Endothelial cell of umbilical vein (primary cell): ENCODE data around the gene RALGAPB. TPM values are rescaled to one million over a fixed set of nuclear protein-coding genes. Genes with fewer than 3 reads are reported as not detected.

Source experiments
- BruUV-seq: library from RNA; stranded (reverse); fragments of 400-500 nt; replicated peaks from 2 replicates; lab custom pipeline; 2021; lab: Mats Ljungman, UMichigan
- CTCF ChIA-PET: fragments of 300-600, 350-600 bp; sonication (Branson Sonifier 250); formaldehyde crosslinking; loops from one replicate; lab custom pipeline; 2021; ENCODE audit warnings: antibody characterized with exemption, inconsistent platforms; lab: Charles Lee
- POLR2A ChIA-PET: fragments of 300-600, 350-600 bp; sonication (Branson Sonifier 250); formaldehyde crosslinking; loops from one replicate; lab custom pipeline; 2021; ENCODE audit warnings: antibody characterized with exemption, inconsistent platforms; lab: Charles Lee
- DNase-seq: peaks from one replicate; pipeline ENCODE4 v3.0.0-alpha.2; 2011; ENCODE audit warnings: low read depth, low spot score
- FAIRE-seq: peaks from 2 replicates; lab custom pipeline; 2011; peaks lifted over from hg19 to GRCh38; lab: Jason Lieb, UNC
- H2AFZ ChIP-seq: 2 replicates; pipeline ENCODE4 v1.6.0; 2012; ENCODE audit warnings: low read depth, low read length, control low read depth, inconsistent platforms
- H3K27ac ChIP-seq: 2 replicates; pipeline ENCODE4 v1.5.1; 2011; ENCODE audit warnings: low read depth, mild to moderate bottlenecking, control low read depth, low read length, moderate library complexity; ENCODE audit not compliant: insufficient read depth
- H3K27me3 ChIP-seq, 2 experiments: 2 replicates each; pipeline versions ENCODE4 v1.6.0 to v1.6.1; 2011; ENCODE audit warnings: low read length in 2 of 2, mixed read lengths in 1 of 2; ENCODE audit not compliant: control insufficient read depth in 2 of 2, insufficient read depth in 2 of 2
- H3K36me3 ChIP-seq, 2 experiments: 2 replicates in 1 of 2; 3 replicates in 1 of 2; pipeline ENCODE4 v1.5.1; 2011; ENCODE audit warnings: low read length in 2 of 2, mild to moderate bottlenecking in 1 of 2, moderate library complexity in 1 of 2; ENCODE audit not compliant: control insufficient read depth in 2 of 2, insufficient read depth in 2 of 2; ENCODE audit errors: extremely low read depth in 1 of 2
- H3K4me1 ChIP-seq: 3 replicates; pipeline ENCODE4 v1.5.1; 2011; ENCODE audit warnings: mild to moderate bottlenecking, low read length; ENCODE audit not compliant: control insufficient read depth, insufficient read depth; ENCODE audit errors: extremely low read depth
- H3K4me2 ChIP-seq: 2 replicates; pipeline ENCODE4 v1.6.1; 2011; ENCODE audit warnings: low read length, control low read depth, mixed read lengths; ENCODE audit not compliant: insufficient read depth
- H3K4me3 ChIP-seq, 3 experiments: fragments of 200-600 bp in 1 of 3; sonication (generic), shearing (Covaris generic) in 1 of 3; replicated peaks in 1 of 3; 2 replicates each; pipeline ENCODE4 v1.5.1; 2011 to 2016; ENCODE audit warnings: control low read depth in 3 of 3, low read length in 3 of 3, mild to moderate bottlenecking in 2 of 3, inconsistent platforms in 1 of 3, low read depth in 1 of 3, moderate library complexity in 1 of 3; ENCODE audit not compliant: insufficient read depth in 1 of 3
- H3K79me2 ChIP-seq: 2 replicates; pipeline ENCODE4 v1.6.0; 2012; ENCODE audit warnings: low read length, inconsistent platforms; ENCODE audit not compliant: control insufficient read depth, insufficient read depth
- H3K9ac ChIP-seq: replicated peaks from 2 replicates; pipeline ENCODE3; 2011; ENCODE audit warnings: low read length, control low read depth; ENCODE audit not compliant: insufficient read depth; ENCODE audit errors: extremely low read depth
- H3K9me1 ChIP-seq: replicated peaks from 3 replicates; pipeline ENCODE4 v1.6.0; 2011; ENCODE audit warnings: mild to moderate bottlenecking, low read length; ENCODE audit not compliant: control insufficient read depth, insufficient read depth; ENCODE audit errors: extremely low read depth
- H3K9me3 ChIP-seq: replicated peaks from 2 replicates; pipeline ENCODE4 v1.5.1; 2012; ENCODE audit warnings: low read length, inconsistent platforms; ENCODE audit not compliant: control insufficient read depth, insufficient read depth
- H4K20me1 ChIP-seq: replicated peaks from 2 replicates; pipeline ENCODE3; 2011; ENCODE audit warnings: mild to moderate bottlenecking, low read length; ENCODE audit not compliant: control insufficient read depth, insufficient read depth; ENCODE audit errors: extremely low read depth
- EZH2 ChIP-seq: IDR thresholded peaks from 2 replicates; pipeline ENCODE4 v1.6.1; 2012; ENCODE audit warnings: borderline replicate concordance, low read depth, mild to moderate bottlenecking, moderate library complexity, low read length, inconsistent platforms; ENCODE audit not compliant: severe bottlenecking
- FOS ChIP-seq: IDR thresholded peaks from 2 replicates; pipeline ENCODE4 v1.6.1; 2011; ENCODE audit warnings: mild to moderate bottlenecking, low read length, moderate library complexity, borderline replicate concordance; ENCODE audit not compliant: insufficient read depth
- GATA2 ChIP-seq: IDR thresholded peaks from 2 replicates; pipeline ENCODE4 v1.7.0; 2011; ENCODE audit warnings: low read depth, mild to moderate bottlenecking, moderate library complexity, mixed read lengths, low read length; ENCODE audit not compliant: insufficient read length, insufficient read depth
- JUN ChIP-seq: IDR thresholded peaks from 2 replicates; pipeline ENCODE4 v1.6.1; 2011; ENCODE audit warnings: borderline replicate concordance, low read depth; ENCODE audit not compliant: insufficient read length, insufficient read depth
- MAX ChIP-seq: IDR thresholded peaks from 2 replicates; pipeline ENCODE4 v1.6.1; 2011; ENCODE audit not compliant: insufficient read depth, insufficient read length
- MYC ChIP-seq: IDR thresholded peaks from one replicate; pipeline ENCODE4 v1.6.1; 2011; ENCODE audit warnings: mild to moderate bottlenecking, low read depth, low read length
- POLR2A ChIP-seq: IDR thresholded peaks from 2 replicates; pipeline ENCODE4 v1.6.1; 2012; ENCODE audit warnings: low read depth, mild to moderate bottlenecking, control low read depth, low read length
- POLR2AphosphoS5 ChIP-seq: IDR thresholded peaks from 2 replicates; pipeline ENCODE4 v1.6.1; 2012; ENCODE audit warnings: low read depth, mild to moderate bottlenecking, control low read depth, low read length, moderate library complexity; ENCODE audit not compliant: insufficient read depth
- dilution Hi-C: fragments of 300-500 bp; cut with MboI; formaldehyde crosslinking; loops from one replicate; pipeline ENCODE4 v1.15.0; 2019; ENCODE audit warnings: low sequenced_read_pairs; ENCODE audit not compliant: extremely low pct_ligation_motif_present
- intact Hi-C: fragments of 100-400 bp; cut with micrococcal nuclease; formaldehyde crosslinking; loops from one replicate; pipeline ENCODE4 v1.10.0; 2022
- polyA plus RNA-seq, 4 experiments: library from polyadenylated mRNA; depleted of rRNA in 3 of 4; stranded (reverse) in 3 of 4; unstranded in 1 of 4; fragments of >200 nt; gene quantifications; 2 replicates each; pipeline versions ENCODE4 v1.2.1 to v1.2.3, GENCODE V29; 2011 to 2012; ENCODE audit warnings: missing spikeins in 1 of 4
- total RNA-seq: library from RNA; stranded (reverse); gene quantifications from 2 replicates; pipeline ENCODE4 v1.2.3, GENCODE V29; 2021
- TF ChIP-seq, protein P1 (sequence below), 2 donors: IDR thresholded peaks; 1 replicate in 1 of 2; 2 replicates in 1 of 2; pipeline ENCODE4 v1.5.1; 2011; ENCODE audit warnings: low read length in 2 of 2, mild to moderate bottlenecking in 2 of 2, moderate library complexity in 2 of 2, control low read depth in 1 of 2, inconsistent platforms in 1 of 2, low read depth in 1 of 2; ENCODE audit not compliant: insufficient read depth in 1 of 2; ENCODE audit errors: extremely low read depth in 1 of 2

RALGAPB gene
- total and polyA plus RNA-seq, 2 donors (not counting 3 experiments of a cell fraction or from before 2014, with no cell fraction given) = 12.8 to 38.7 TPM

- Histone ChIP-seq H3K79me2 (no peaks in the 10 kb centered on the region), H2AFZ (no peak overlapping the region), H4K20me1 (no peaks in the 10 kb centered on the region), H3K36me3 (peaks cover 8 to 27% of the 10 kb centered on the region in 2 experiments), H3K9ac (no peak overlapping the region), H3K4me2 (no peak overlapping the region), H3K4me1 (no peaks in the 10 kb centered on the region), H3K27me3 (no peaks in the 10 kb centered on the region), H3K9me3 (no peaks in the 10 kb centered on the region), H3K4me3 (no peak overlapping the region), H3K9me1 (peaks cover 3% of the 10 kb centered on the region), H3K27ac (no peak overlapping the region)
- TF ChIP-seq FOS (no peak), EZH2 (no peak), POLR2AphosphoS5 (no peak), JUN (no peak), POLR2A (no peak), MYC (no peak), GATA2 (no peak), MAX (no peak)
- TF ChIP-seq, protein P1, sequence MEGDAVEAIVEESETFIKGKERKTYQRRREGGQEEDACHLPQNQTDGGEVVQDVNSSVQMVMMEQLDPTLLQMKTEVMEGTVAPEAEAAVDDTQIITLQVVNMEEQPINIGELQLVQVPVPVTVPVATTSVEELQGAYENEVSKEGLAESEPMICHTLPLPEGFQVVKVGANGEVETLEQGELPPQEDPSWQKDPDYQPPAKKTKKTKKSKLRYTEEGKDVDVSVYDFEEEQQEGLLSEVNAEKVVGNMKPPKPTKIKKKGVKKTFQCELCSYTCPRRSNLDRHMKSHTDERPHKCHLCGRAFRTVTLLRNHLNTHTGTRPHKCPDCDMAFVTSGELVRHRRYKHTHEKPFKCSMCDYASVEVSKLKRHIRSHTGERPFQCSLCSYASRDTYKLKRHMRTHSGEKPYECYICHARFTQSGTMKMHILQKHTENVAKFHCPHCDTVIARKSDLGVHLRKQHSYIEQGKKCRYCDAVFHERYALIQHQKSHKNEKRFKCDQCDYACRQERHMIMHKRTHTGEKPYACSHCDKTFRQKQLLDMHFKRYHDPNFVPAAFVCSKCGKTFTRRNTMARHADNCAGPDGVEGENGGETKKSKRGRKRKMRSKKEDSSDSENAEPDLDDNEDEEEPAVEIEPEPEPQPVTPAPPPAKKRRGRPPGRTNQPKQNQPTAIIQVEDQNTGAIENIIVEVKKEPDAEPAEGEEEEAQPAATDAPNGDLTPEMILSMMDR (IDR thresholded peaks at IDR 0.05; ENCODE audit: extremely low read depth in 1 of 2, insufficient read depth in 1 of 2, low read depth in 1 of 2, low read length in 2 of 2) = no peak
- ChIA-PET POLR2A (no interaction called here), CTCF (interaction anchor here (1.0 kb wide), 1 partner anchor 56 kb away, joined by 3 read pairs; no protein-coding TSS in a partner anchor)
- dilution Hi-C loops = no loop called here
- BruUV-seq = no TSS peak
- DNase-seq (no peak), FAIRE-seq (no peak)
- intact Hi-C loops = no loop called here
Measured at GRCh38 chr20:38547288-38548085, 74.8 kb downstream of the RALGAPB start.
